Hepatocyte (in vitro differentiated cells): ENCODE data around the gene ALDH4A1. TPM values are rescaled to one million over a fixed set of nuclear protein-coding genes. Genes with fewer than 3 reads are reported as not detected.

Source experiments
- DNase-seq: peaks from one replicate; pipeline ENCODE4 v3.0.0-alpha.2; 2016; ENCODE audit warnings: low spot score
- H2AFZ ChIP-seq: fragments of 200-600 bp; sonication (generic); 2 replicates; pipeline ENCODE4 v1.6.0; 2016; ENCODE audit warnings: antibody characterized with exemption, mild to moderate bottlenecking
- H3K27ac ChIP-seq: fragments of 200-600 bp; sonication (generic); 2 replicates; pipeline ENCODE4 v1.5.1; 2016; ENCODE audit warnings: mild to moderate bottlenecking
- H3K27me3 ChIP-seq: fragments of 200-600 bp; sonication (generic); 2 replicates; pipeline ENCODE4 v1.6.1; 2016
- H3K36me3 ChIP-seq: fragments of 200-600 bp; sonication (generic); replicated peaks from 2 replicates; pipeline ENCODE4 v1.5.1; 2016; ENCODE audit warnings: low read depth; ENCODE audit not compliant: insufficient read depth
- H3K4me1 ChIP-seq: fragments of 200-600 bp; sonication (generic); 2 replicates; pipeline ENCODE4 v1.5.1; 2016; ENCODE audit warnings: mild to moderate bottlenecking, moderate library complexity; ENCODE audit not compliant: insufficient read depth
- H3K4me2 ChIP-seq: fragments of 200-600 bp; sonication (generic); 2 replicates; pipeline ENCODE4 v1.6.0; 2016
- H3K4me3 ChIP-seq: fragments of 200-600 bp; sonication (generic); 2 replicates; pipeline ENCODE4 v1.5.1; 2016; ENCODE audit warnings: mild to moderate bottlenecking
- H3K79me2 ChIP-seq: fragments of 200-600 bp; sonication (generic); 2 replicates; pipeline ENCODE4 v1.6.0; 2017; ENCODE audit warnings: mild to moderate bottlenecking
- H3K9me2 ChIP-seq: fragments of 200-600 bp; sonication (generic); replicated peaks from 2 replicates; pipeline ENCODE4 v1.6.0; 2017; ENCODE audit warnings: mild to moderate bottlenecking; ENCODE audit not compliant: insufficient read depth
- H3K9me3 ChIP-seq: fragments of 200-600 bp; sonication (generic); 2 replicates; pipeline ENCODE4 v1.5.1; 2016; ENCODE audit warnings: low read depth, mild to moderate bottlenecking
- H4K20me1 ChIP-seq: fragments of 200-600 bp; sonication (generic); 2 replicates; pipeline ENCODE4 v1.6.0; 2016; ENCODE audit warnings: mild to moderate bottlenecking; ENCODE audit not compliant: insufficient read depth, poor library complexity, severe bottlenecking
- CTCF ChIP-seq: fragments of 200-600 bp; sonication (generic); IDR thresholded peaks from 2 replicates; pipeline ENCODE4 v1.5.1; 2016; ENCODE audit warnings: antibody characterized with exemption, mild to moderate bottlenecking; ENCODE audit not compliant: poor library complexity
- EZH2 ChIP-seq: fragments of 200-600 bp; sonication (generic); IDR thresholded peaks from 2 replicates; pipeline ENCODE4 v1.6.1; 2016; ENCODE audit warnings: antibody characterized with exemption, mild to moderate bottlenecking, borderline replicate concordance
- EZH2phosphoT487 ChIP-seq: fragments of 200-600 bp; sonication (generic); IDR thresholded peaks from one replicate; pipeline ENCODE4 v1.6.1; 2018; ENCODE audit warnings: antibody characterized with exemption, mild to moderate bottlenecking, low read depth, moderate library complexity; ENCODE audit not compliant: unreplicated experiment, severe bottlenecking
- WGBS: methylation state at CpG from one replicate; pipeline ENCODE4 v1.1.6; 2016; ENCODE audit warnings: low lambda C conversion rate; ENCODE audit errors: missing lambda C conversion rate; 5-methylcytosine and 5-hydroxymethylcytosine counted together
- polyA plus RNA-seq: library from polyadenylated mRNA; unstranded; fragments of >200 nt; fragmentation: Nextera tagmentation; extraction: Ambion mirVana; gene quantifications from 2 replicates; pipeline ENCODE4 v1.2.1, GENCODE V29; 2016
- total RNA-seq: library from RNA; depleted of rRNA; stranded (reverse); fragments of >200 nt; gene quantifications from 2 replicates; pipeline ENCODE4 v1.2.3, GENCODE V29; 2014

Gene ALDH4A1
- total RNA-seq: 41.4 and 51.7 TPM in 2 replicates
- 32.4 and 49.1 TPM in 2 replicates for polyA plus RNA-seq

GRCh38 chr1:18902523-18903290, at the start of gene ALDH4A1:
Gene ALDH4A1, minus strand, starts transcription at chr1:18902555. Its CDS starts 32 bp downstream, at chr1:18902523.
- Histone ChIP-seq H3K9me3 (no peaks in the 10 kb centered on the region), H2AFZ (peak within 1 kb of the TSS; percentile 33), H3K27ac (peak within 1 kb of the TSS; percentile 83), H3K4me2 (peak within 1 kb of the TSS; percentile 81), H3K4me1 (peaks cover 6% of the 10 kb centered on the region), H4K20me1 (no peaks in the 10 kb centered on the region), H3K27me3 (peaks cover 10% of the 10 kb centered on the region), H3K4me3 (peak within 1 kb of the TSS; percentile 42), H3K9me2 (no peaks in the 10 kb centered on the region), H3K79me2 (no peaks in the 10 kb centered on the region), H3K36me3 (no peaks in the 10 kb centered on the region)
- peak; percentile 96 for DNase-seq
- TF ChIP-seq CTCF (no peak), EZH2 (no peak), EZH2phosphoT487 (no peak)
- WGBS: under 1% methylated on average over 55 of the region's 55 CpGs

- 81% methylated on average over 8 of the region's 8 CpGs for WGBS
- no peak overlapping the region for H3K4me3 ChIP-seq
- H3K36me3 ChIP-seq: no peaks in the 10 kb centered on the region
- H3K9me3 ChIP-seq: no peaks in the 10 kb centered on the region
- no peak overlapping the region for H2AFZ ChIP-seq
- TF ChIP-seq EZH2 (no peak), CTCF (no peak), EZH2phosphoT487 (no peak)
- peaks cover 73% of the 10 kb centered on the region for H3K79me2 ChIP-seq
- no peaks in the 10 kb centered on the region for H3K9me2 ChIP-seq
- peaks cover 49% of the 10 kb centered on the region for H3K4me1 ChIP-seq
- H3K27ac ChIP-seq: no peak overlapping the region
- H3K4me2 ChIP-seq: no peak overlapping the region
- H3K27me3 ChIP-seq: no peaks in the 10 kb centered on the region
- no peak for DNase-seq
- H4K20me1 ChIP-seq: no peaks in the 10 kb centered on the region
Measured at GRCh38 chr1:18951818-18952391, 49.5 kb upstream of the ALDH4A1 start.

GRCh38 chr1:18951416-18951815, 49.1 kb upstream of the ALDH4A1 start:
- TF ChIP-seq EZH2 (no peak), EZH2phosphoT487 (no peak), CTCF (no peak)
- Histone ChIP-seq H3K27me3 (no peaks in the 10 kb centered on the region), H3K9me2 (no peaks in the 10 kb centered on the region), H3K4me3 (no peak overlapping the region), H3K4me2 (no peak overlapping the region), H3K9me3 (no peaks in the 10 kb centered on the region), H3K4me1 (peaks cover 49% of the 10 kb centered on the region), H2AFZ (no peak overlapping the region), H3K36me3 (no peaks in the 10 kb centered on the region), H3K27ac (no peak overlapping the region), H3K79me2 (peaks cover 78% of the 10 kb centered on the region), H4K20me1 (no peaks in the 10 kb centered on the region)
- 86% methylated on average over 9 of the region's 9 CpGs for WGBS
- DNase-seq: no peak
